CMK (cell line): ENCODE data around the gene CD74.

Experiments
- DNase-seq: peaks from one replicate; pipeline ENCODE4 v3.0.0-alpha.2; 2010; ENCODE audit warnings: low read depth

Gene CD74

GRCh38 chr5:150397146-150397781 lies 15.4 kb downstream of the CD74 start:
- DNase-seq: no peak

- no peak for DNase-seq
Measured at GRCh38 chr5:150396267-150396666, 16.4 kb downstream of the CD74 start.

- DNase-seq: no peak
Measured at GRCh38 chr5:150395688-150395975, 17.1 kb downstream of the CD74 start.

GRCh38 chr5:150394912-150395687 lies 17.6 kb downstream of the CD74 start:
- DNase-seq: no peak

GRCh38 chr5:150394131-150394530 lies 18.6 kb downstream of the CD74 start:
- no peak for DNase-seq

GRCh38 chr5:150393096-150393645 lies 19.5 kb downstream of the CD74 start:
- no peak for DNase-seq

- DNase-seq: no peak
Measured at GRCh38 chr5:150392680-150393079, 20.0 kb downstream of the CD74 start.

- no peak for DNase-seq
Measured at GRCh38 chr5:150391986-150392385, 20.7 kb downstream of the CD74 start.

GRCh38 chr5:150391064-150391834 lies 21.5 kb downstream of the CD74 start:
- DNase-seq: no peak

- no peak for DNase-seq
Measured at GRCh38 chr5:150389531-150390266, 23.0 kb downstream of the CD74 start.

- no peak for DNase-seq
Measured at GRCh38 chr5:150386024-150386855, 26.5 kb downstream of the CD74 start.

GRCh38 chr5:150384701-150385100 lies 28.0 kb downstream of the CD74 start:
- no peak for DNase-seq

GRCh38 chr5:150377964-150378694 lies 34.6 kb downstream of the CD74 start:
- no peak for DNase-seq

GRCh38 chr5:150376799-150377771 lies 35.6 kb downstream of the CD74 start:
- no peak for DNase-seq

GRCh38 chr5:150374651-150375050 lies 38.1 kb downstream of the CD74 start:
- DNase-seq: no peak

- DNase-seq: peak; percentile 45
Measured at GRCh38 chr5:150372639-150373038, 40.1 kb downstream of the CD74 start.

- no peak for DNase-seq
Measured at GRCh38 chr5:150368526-150368925, 44.2 kb downstream of the CD74 start.

- DNase-seq: no peak
Measured at GRCh38 chr5:150364004-150364403, 48.7 kb downstream of the CD74 start.

- DNase-seq: no peak
Measured at GRCh38 chr5:150363185-150363584, 49.5 kb downstream of the CD74 start.
